COLO668 (cell line): Measurements from ENCODE around the gene POLR1A.

Experiments
- DNase-seq: peaks from one replicate; lab custom pipeline; 2025; ENCODE audit not compliant: unreplicated experiment; lab: John Stamatoyannopoulos, UW

POLR1A gene

DNA sequence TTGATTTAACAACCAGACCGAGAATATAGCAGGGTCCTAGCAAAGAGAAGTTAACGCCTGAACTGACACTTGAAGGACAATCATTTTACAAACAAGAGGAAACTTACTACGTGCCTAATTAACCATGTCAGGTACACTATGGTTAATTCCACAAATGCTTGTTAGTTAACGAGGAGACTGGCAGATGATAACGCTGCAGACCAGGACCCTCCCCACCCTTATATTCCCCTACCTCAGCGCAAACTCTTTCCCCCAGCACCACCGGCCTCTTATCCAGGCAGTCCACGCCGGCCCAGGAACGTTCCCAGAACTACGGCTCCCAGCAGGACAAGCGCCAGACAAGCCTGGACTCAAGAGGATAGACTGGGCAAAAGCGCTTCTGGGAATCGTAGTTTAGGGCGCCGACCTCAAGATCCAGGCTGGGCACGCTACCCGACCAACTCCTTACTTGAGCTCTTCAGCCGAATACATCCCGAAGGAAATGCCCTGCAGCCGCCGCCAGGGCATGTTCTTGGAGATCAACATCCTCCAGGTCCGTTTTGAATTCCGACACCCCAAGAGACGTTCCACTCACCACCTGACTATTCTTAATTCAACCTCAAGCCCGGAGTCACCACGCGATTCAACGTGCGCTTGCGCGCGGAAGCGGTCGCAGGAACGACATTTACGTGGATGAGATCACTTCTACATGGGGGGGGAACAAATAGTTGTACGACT is at the start of gene POLR1A:
TSS of gene POLR1A (minus strand) at position 635 of the 717 bp plus-strand sequence. CDS start at position 525, 110 bp downstream.
- peak; percentile 86 for DNase-seq

- DNase-seq = no peak
These were observed 44.8 kb upstream of the POLR1A start for GRCh38 chr2:86150502-86150901.

DNA sequence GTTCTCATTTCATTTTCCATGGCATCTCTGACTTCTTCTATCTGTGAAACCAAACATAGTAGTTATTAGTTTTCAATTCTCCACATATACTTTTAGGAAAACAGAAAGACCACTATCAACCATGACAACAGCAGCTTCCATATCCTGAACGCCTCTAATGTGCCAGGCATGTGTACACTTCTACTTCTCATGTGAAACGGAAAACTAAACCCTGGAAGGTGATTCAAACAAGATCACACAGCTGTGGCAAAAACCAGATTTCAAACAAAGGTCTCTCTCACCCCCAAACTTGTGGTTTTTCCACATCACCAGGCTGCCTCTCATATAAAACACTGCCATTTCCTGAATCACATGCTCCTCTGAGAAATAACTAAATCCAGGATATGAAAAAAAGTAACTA is 42.1 kb upstream of the POLR1A start:
- DNase-seq = no peak

GRCh38 chr2:86143926-86144685 is 38.4 kb upstream of the POLR1A start:
- DNase-seq = no peak

DNA sequence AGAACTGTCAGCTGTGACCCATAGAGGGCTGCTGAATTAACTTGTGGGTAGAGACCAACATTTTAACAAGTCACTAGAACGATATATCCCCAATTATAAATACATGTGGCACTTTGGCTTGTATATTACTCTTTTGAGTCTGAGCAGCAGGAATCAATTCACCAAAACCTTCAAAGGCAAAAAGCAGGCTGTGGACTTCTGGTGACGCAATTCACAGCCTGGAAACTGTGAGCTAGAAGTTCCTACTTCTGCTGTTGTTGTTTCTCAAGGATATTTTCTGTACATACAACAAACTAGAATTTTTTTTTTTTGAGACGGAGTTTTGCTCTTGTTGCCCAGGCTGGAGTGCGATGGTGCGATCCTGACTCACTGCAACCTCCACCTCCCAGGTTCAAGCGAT is 37.6 kb upstream of the POLR1A start:
- DNase-seq = no peak

DNA sequence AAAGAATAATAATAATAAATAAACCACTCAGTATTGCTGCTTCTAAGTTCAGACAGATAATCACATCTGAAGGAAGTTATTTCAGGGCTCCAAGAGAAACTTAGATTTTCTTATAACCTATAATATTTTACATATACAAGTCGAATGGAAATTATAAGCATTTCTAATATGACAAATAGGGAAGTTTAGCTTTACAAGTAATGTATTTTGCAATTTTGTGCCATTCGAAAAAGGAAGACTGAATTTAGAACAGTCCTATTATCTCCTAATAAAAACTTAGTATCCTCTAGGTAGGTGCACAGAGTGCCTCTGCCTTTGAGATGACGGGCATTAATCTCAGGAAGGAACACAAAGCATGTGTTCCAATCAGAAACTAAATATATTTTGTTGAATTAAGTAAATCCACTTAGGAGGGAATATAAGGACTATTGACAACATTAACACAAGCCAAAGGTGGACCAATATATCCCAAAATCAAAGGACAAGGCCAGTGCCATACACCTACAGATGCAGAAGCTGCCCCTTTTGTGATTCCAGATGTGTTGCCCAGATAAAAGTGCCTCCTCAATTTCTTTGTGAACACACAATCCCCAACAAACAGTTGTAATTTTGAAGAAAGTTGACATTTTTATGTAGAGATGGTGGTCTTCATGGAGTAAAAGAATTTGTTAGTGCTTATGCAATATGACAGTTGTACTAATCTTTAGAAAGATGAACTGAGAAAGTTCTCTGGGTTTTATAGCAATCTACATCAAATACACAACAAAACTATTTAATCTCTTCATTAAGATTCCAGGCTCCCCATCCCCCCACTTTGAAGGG is 37.0 kb upstream of the POLR1A start:
- DNase-seq = no peak

DNA sequence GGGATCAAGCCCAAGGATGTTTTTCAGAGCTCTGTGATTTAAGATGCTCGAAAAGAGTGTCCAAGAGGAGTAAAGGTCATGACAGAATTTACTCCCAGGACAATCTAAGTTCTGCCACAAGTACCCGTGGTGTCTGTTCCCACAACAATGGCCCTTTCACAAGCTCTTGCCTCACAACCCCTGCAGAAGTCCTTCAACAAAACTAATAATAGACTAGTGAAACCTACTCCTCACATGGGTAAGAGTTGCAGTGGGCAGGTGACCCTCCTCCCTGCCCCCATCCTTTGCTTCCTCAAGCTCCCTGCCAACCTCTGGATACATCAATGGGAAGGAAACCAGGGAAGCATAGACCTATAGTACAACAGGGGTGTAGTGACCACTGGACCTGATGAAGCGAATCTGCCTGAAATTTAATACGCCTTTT is 35.3 kb upstream of the POLR1A start:
- DNase-seq = no peak

DNA sequence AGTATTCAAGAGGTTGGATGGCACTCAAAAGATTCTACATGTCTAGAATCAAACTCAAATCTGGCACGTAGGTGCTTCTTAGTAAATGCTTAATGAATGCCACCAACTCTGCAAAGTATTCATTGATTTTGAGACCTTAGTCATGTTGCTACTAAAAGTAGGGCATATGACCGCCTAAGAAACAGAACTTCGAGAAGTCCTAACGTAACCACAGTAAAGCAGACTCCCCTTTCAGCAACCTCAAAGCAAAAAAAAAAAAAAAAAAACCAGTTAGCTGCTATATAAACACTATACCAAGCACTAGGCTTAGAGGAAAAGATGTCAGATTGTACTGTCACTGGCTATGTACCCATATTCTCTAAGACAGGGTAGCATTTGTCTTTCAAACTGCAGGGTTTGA is 34.3 kb upstream of the POLR1A start:
- no peak for DNase-seq

DNA sequence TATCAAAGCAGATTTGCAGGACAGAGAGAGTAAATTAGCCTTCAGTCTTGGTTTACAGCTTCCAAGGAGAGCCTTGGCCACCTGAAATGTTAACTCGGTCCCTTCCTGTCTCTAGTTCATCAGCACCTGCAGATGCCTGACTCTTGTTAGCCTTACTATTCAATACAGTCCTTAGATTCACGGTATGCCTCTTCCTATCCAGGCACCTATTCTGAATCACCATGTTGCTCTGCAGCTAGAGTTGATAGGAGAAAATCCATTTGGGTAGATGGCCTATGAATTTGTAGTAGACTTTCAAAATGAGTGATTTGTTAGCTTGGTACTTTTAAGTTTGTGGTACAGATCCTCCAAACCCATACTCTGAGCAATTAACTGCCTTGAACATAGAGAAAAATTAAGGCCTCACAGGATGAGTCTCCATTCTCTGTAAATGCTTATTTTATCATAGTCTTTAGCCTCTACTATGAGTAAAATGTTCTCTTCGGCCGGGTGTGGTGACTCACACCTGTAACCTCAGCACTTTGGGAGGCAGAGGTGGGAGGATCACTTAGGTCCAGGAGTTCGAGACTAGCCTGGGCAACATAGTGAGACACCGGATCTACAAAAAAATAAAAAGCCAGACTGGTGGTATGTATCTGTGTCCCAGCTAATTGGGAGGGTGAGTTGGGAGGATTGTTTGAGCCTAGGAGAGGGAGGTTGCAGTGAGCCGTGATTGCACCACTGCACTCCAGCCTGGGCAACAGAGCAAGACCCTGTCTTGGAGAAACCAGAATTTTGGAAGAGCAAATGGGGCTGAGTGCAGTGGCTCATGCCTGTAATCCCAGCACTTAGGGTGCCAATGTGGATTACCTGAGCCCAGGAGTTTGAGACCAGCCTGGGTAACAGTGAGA is 33.3 kb upstream of the POLR1A start:
- no peak for DNase-seq

- DNase-seq = no peak
These were observed 30.5 kb upstream of the POLR1A start for GRCh38 chr2:86136141-86136540.

- DNase-seq = no peak
These were observed 30.0 kb upstream of the POLR1A start for GRCh38 chr2:86135653-86136052.

DNA sequence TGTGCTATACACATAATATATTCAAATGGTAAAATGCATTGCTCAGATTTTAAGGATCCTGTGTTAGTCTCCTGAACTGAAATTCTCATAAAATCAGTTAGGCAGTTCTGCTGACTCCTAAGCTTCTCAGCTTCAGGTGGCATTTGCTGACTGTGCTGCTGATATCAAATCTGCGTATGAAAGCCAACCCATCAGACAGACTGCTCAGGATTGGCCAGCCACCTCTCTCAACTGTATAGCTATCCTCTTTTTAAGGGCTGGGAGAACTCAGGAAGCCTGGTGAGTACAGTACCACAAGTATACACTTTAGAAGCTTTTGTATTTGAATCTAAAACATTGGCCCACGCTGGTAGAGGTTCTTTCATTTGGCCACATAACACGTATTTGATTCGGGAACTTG is 29.0 kb upstream of the POLR1A start:
- no peak for DNase-seq

- DNase-seq = no peak
These were observed 19.0 kb upstream of the POLR1A start for GRCh38 chr2:86124683-86125082.

DNA sequence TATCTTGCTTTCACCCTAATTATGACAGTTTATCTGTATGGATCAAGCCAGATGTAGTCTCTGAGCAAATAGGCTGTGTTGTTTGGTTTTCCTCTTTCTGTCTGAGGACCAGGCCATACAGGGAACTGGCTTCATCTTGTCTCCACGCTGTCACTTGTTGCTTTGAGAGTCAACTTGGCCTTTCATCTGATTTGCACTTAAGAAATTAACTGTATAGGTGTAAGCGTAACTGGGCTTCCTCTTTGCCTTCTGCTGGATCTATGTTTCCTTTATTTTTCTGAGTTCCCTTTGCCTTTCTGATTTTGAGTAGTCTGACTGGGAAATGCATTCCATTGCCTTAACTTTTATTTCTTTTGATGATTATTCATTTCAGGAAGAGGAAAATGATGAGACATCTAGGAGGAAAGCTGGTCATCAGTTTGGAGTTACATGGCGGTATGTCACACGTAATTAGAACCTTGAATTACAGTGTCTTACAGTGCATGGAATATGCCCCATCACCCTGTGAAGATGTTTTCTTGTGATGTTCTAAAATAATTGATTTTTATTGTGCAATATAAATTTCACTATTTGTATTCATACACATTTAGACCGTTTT is 17.7 kb upstream of the POLR1A start:
- DNase-seq = no peak

- DNase-seq = no peak
These were observed 12.4 kb upstream of the POLR1A start for GRCh38 chr2:86118130-86118529.

GRCh38 chr2:86107031-86107430 is 1.3 kb upstream of the POLR1A start:
- DNase-seq = no peak

- DNase-seq = peak; percentile 95
These were observed 571 bp upstream of the POLR1A start, which contains the start of gene PTCD3 for GRCh38 chr2:86105969-86106945. TSS of gene PTCD3 (plus strand) at chr2:86106235. CDS start at chr2:86106248, 13 bp downstream.

GRCh38 chr2:86102157-86102556 is 3.5 kb downstream of the POLR1A start:
- no peak for DNase-seq

DNA sequence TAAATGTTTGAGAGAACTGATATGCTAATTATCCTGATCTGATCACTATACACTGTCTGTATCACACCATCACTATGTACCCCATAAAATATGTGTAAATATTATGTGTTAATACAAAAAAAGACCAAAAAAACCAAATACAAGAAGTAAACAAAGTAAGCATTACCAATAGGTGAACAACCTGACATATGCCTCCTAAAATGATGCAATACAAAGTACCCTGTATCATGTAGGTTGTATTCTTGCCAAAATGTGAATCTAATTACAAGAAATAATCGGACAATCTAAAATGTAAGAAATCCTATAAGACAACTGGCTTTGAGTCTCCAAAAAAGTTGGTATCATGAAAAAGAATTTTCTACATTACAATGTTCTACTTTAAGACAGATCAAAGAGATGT is 7.8 kb downstream of the POLR1A start:
- DNase-seq = no peak
